GM12892 (cell line): ENCODE data around the gene ATP8B3.

ENCODE experiments used
- DNase-seq: peaks from one replicate; pipeline ENCODE4 v3.0.0; 2011; ENCODE audit not compliant: insufficient read length
- FAIRE-seq: peaks from 2 replicates; lab custom pipeline; 2011; peaks lifted over from hg19 to GRCh38; lab: Jason Lieb, UNC
- POLR2A ChIP-seq: IDR thresholded peaks from 2 replicates; pipeline ENCODE4 v1.6.1; 2011; ENCODE audit warnings: low read depth, low read length, control low read depth
- POLR2AphosphoS5 ChIP-seq: IDR thresholded peaks from 2 replicates; pipeline ENCODE4 v1.6.1; 2011; ENCODE audit warnings: low read depth, low read length, control low read depth
- TAF1 ChIP-seq: IDR thresholded peaks from 2 replicates; pipeline ENCODE4 v1.6.1; 2011; ENCODE audit warnings: low read depth, mild to moderate bottlenecking, control low read depth, low read length, borderline replicate concordance

The ATP8B3 gene

GRCh38 chr19:1848399-1849131, 36.5 kb upstream of the ATP8B3 start, which contains the start of gene REXO1:
REXO1 (minus strand) TSS chr19:1848483; CDS start chr19:1848358, 125 bp downstream.
- peak; percentile 93 for DNase-seq
- peak; percentile 89 for TF ChIP-seq POLR2A
- TF ChIP-seq POLR2AphosphoS5, result peak; percentile 71
- peak; percentile 89 for TF ChIP-seq TAF1
- peak; percentile 96 for FAIRE-seq

DNA sequence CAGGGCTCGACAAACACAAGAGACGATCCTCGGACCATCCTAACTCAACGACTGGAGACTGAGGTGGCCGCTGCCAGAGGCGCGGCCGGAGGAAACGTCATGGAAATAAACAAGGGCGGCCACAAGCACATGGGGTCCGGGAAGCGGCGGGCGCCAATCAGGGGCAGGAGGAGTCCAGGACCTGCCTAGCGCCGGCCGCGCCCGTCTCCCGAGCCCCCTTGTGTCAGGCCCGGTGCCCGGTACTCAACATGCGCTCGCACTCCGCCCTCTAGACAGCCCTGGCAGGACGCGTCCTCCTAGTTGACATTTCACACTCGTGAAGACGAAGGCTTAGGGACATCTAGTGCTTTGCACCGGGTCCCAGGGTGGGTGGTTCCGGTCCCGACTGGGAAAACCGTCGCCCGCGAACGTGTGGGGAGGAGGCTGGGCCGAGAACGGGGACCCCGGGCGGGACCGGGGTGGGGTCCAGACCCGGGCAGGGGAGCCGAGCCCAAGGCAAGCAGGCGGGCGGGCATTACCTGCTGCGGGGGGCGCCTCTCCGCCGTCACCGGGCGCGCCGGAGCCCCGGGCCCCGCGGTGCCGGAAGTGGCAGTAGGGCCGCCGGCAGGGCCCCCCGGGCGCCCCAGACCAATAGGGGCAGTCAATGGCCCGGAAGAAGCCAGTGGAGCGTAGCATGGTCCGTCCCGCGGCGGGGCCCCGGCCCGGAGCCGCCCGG, 35.8 kb upstream of the ATP8B3 start:
- DNase-seq (no peak), FAIRE-seq (no peak)

GRCh38 chr19:1847348-1847683, 35.2 kb upstream of the ATP8B3 start:
- DNase-seq (no peak), FAIRE-seq (no peak)
- TF ChIP-seq POLR2A (no peak), TAF1 (no peak)

More for the DNA sequence above, 35.8 kb upstream of the ATP8B3 start:
- no peak for TF ChIP-seq TAF1

DNA sequence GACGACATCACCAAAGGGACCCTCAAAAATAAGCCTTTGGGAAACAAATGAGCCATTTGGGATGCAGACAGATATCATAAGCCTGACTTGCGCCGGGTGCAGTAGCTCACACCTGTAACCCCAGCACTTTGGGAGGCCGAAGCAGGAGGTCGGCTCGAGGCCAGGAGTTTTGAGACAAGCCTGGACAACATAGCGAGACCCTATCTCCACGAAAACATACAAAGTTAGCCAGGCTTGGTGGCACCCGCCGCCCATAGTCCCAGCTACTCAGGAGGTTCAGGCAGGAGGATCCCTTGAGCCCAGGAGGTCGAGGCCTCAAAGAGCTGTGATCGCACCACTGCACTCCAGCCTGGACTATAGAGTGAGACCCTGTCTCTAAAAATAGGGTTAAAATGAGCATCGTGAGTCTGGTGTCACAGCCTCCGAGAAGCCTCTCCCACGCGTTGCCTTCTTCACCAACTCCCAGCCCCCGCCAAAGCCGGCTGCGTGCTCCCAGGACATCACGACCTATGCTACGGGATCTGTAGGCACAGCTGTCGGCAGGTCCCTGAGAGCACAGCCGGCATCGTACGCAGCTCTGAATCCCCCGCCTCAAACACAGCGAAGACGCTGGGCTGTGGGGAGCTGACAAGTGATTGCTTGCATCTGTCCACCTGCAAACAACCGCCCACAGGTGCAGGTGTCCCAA, 34.6 kb upstream of the ATP8B3 start:
- DNase-seq (no peak), FAIRE-seq (no peak)
- TF ChIP-seq POLR2A, result no peak
- TF ChIP-seq TAF1, result no peak
- TF ChIP-seq POLR2AphosphoS5, result no peak

- TF ChIP-seq POLR2AphosphoS5, result no peak
- no peak for TF ChIP-seq TAF1
- TF ChIP-seq POLR2A, result no peak
- no peak for FAIRE-seq
- DNase-seq, result no peak
Measured at GRCh38 chr19:1845642-1846041, 33.6 kb upstream of the ATP8B3 start.

- FAIRE-seq, result no peak
- no peak for DNase-seq
- TF ChIP-seq POLR2AphosphoS5, result no peak
- no peak for TF ChIP-seq POLR2A
- no peak for TF ChIP-seq TAF1
Measured at GRCh38 chr19:1845125-1845515, 33.0 kb upstream of the ATP8B3 start.

DNA sequence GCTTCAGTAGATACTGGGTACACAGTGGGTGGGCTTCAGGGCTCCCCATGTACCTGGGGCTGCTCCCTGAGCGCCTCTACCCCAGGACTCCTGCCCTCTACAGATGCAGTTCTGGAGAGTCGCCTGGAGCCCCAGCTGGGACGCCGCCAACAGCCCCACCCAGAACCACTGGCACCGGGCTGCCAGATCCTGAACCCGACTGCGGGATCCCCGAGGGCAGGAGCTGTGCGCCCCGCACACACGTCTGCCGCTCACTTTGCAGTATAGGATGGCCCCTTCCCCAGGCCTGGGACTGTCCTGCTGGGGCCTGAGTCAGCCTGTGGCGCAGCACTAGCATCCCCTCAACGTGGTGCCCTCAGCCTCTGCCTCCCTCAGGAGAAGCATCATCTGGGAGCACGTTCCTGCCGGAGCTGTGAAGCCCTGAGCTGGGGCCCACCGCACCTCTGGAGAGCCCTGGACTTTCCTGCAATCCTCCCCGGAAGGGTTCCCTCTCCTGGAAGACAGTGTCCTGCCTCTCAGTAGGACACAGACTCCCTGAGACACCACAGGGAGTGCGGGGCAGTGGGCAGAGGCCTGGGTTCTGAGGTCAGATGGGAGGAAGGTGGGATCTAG, 32.5 kb upstream of the ATP8B3 start:
- FAIRE-seq, result no peak
- no peak for DNase-seq
- TF ChIP-seq POLR2A (no peak), POLR2AphosphoS5 (no peak), TAF1 (no peak)

DNA sequence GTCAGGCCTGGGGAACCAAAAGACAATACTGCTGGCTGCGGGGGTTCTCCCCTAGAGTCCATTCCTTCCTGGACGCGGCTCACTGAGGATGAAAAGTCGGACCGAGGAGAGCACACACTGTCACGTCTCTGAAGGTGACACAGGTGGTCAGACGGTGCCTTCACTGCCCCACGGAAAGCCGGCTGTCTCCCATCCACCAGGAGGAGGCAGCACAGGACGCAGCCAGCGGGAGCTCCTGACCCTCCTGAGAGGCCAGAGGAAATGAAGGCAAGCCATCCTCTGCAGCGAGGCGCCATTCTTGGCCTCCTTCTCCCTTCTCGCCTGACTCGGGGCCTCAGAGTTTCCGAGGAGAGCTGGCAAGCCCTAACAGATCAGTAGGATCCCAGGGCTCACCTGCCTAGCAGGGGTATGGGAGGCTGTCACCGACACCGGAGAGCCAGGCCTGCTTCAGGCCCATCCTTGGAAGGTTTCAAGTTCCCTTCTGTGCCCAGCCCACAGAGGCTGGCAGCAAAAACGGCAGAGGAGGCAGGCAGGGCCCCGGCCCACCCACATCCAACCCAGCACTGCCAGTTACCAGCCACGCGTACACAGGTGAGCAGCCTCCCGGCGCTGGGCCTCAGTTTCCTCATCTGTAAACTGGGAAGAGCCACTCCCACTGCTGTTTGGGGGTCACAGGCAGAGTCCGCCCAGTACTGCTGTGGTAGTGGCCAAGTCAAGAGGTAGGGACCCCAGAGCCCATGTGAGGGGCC, 31.7 kb upstream of the ATP8B3 start:
- DNase-seq (no peak), FAIRE-seq (no peak)
- TF ChIP-seq POLR2A (no peak), POLR2AphosphoS5 (no peak), TAF1 (no peak)

DNA sequence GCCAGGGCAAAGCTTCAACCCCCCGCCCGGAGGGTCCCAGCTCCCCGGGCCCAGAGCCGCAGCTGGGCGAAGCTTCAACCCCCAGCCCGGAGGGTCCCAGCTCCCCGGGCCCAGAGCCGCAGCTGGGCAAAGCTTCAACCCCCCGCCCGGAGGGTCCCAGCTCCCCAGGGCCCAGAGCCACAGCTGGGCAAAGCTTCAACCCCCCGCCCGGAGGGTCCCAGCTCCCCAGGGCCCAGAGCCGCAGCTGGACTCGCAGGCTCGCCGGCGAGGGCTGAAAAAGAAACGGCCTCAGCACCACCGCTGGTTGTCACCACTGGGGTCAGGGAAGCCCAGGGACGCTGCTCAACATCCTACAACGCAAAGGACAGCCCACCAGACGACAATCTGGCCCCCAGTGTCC, 31.0 kb upstream of the ATP8B3 start:
- DNase-seq (no peak), FAIRE-seq (no peak)
- TF ChIP-seq POLR2A (no peak), POLR2AphosphoS5 (no peak; the same call in 1 of the 2 replicates), TAF1 (no peak)

DNA sequence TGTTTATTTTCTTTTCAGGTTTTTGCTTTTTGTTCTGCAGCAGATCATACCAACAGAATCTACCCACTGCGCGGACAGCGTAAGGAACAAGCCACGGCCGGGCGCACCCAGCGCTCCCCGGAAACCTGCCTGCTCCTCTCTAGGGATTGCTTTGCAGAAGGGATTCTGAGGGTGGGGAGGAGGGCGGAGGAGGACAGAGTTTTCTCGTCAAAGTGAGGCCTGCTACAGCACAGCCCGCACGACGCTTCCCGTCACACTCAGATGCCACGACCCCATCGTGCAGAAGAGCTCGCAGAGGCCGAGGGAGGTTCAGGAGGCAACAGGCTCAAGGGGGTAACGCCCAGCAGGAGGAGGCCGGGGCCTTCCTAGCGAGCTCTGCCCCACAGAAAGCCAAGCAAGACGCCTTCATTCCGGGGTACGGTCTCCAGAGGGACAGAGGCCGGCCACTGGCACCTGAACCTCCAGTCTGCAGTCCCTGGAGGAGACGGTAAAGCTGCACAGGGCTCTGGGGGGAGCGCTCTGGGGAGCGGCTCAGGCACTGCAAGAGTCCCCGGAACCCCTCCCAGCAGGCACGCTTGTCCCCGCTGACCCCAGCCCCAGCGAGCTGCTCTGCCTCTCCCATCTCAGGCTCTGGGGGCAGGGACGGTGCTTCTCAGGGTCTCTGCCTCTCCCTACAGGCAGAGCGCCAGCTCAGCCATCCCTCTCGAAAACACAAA, 29.3 kb upstream of the ATP8B3 start:
- TF ChIP-seq POLR2A, result no peak
- TF ChIP-seq TAF1, result no peak
- TF ChIP-seq POLR2AphosphoS5, result no peak
- FAIRE-seq, result no peak
- no peak for DNase-seq
